GM12891 (cell line): ENCODE data around the gene HOXC9.

ENCODE experiments used
- POLR2A ChIP-seq: IDR thresholded peaks from 2 replicates; pipeline ENCODE4 v1.6.1; 2011; ENCODE audit warnings: low read depth, low read length, control low read depth
- POLR2AphosphoS5 ChIP-seq: IDR thresholded peaks from 2 replicates; pipeline ENCODE4 v1.6.1; 2011; ENCODE audit warnings: low read depth, low read length, control low read depth
- TAF1 ChIP-seq: IDR thresholded peaks from 2 replicates; pipeline ENCODE4 v1.6.1; 2011; ENCODE audit warnings: low read depth, low read length, control low read depth

GRCh38 chr12:53993162-53994008 lies 6.6 kb upstream of the HOXC9 start:
- TF ChIP-seq POLR2A (no peak), TAF1 (no peak), POLR2AphosphoS5 (no peak)
